Uterus (tissue), 4 donors: ENCODE results near the gene SWI5. TPM values are rescaled to one million over a fixed set of nuclear protein-coding genes. Genes with fewer than 3 reads are reported as not detected.

Experiments used
- DNase-seq, 2 donors: peaks; one replicate each; pipeline ENCODE4 v3.0.0-alpha.2; 2019 to 2020
- H3K27ac ChIP-seq, 2 donors: fragments of 200-600 bp; sonication (generic); 1 replicate in 1 of 2; 2 replicates in 1 of 2; pipeline ENCODE4 v1.5.1; 2016 to 2018
- H3K27me3 ChIP-seq, 2 donors: fragments of 200-600 bp; sonication (generic); one replicate each; pipeline ENCODE4 v1.5.1; 2018 to 2019; ENCODE audit warnings: control low read depth in 1 of 2
- H3K36me3 ChIP-seq, 2 donors: fragments of 200-600 bp; sonication (generic); one replicate each; pipeline ENCODE4 v1.5.1; 2019; ENCODE audit warnings: control low read depth in 1 of 2
- H3K4me1 ChIP-seq, 2 donors: fragments of 200-600 bp; sonication (generic); one replicate each; pipeline ENCODE4 v1.5.1; 2018 to 2019; ENCODE audit warnings: control low read depth in 1 of 2
- H3K4me3 ChIP-seq, 2 donors: fragments of 200-600 bp; sonication (generic); 1 replicate in 1 of 2; 2 replicates in 1 of 2; pipeline ENCODE4 v1.5.1; 2018 to 2019; ENCODE audit warnings: mild to moderate bottlenecking in 1 of 2
- H3K9me3 ChIP-seq, 2 donors: fragments of 200-600 bp; sonication (generic); one replicate each; pipeline ENCODE4 v1.5.1; 2019; ENCODE audit warnings: control low read depth in 1 of 2
- CTCF ChIP-seq, 4 experiments: fragments of 200-600 bp in 2 of 4; fragments of 450-650 bp in 2 of 4; sonication (generic) in 2 of 4; IDR thresholded peaks; one replicate each; pipeline ENCODE4 v1.5.1; 2016 to 2019; ENCODE audit warnings: antibody characterized with exemption in 4 of 4, mild to moderate bottlenecking in 2 of 4, moderate library complexity in 1 of 4
- POLR2A ChIP-seq, 2 donors: fragments of 450-650 bp; IDR thresholded peaks; one replicate each; pipeline ENCODE4 v1.6.1; 2016; ENCODE audit warnings: antibody characterized with exemption in 2 of 2, mild to moderate bottlenecking in 1 of 2, moderate library complexity in 1 of 2
- intact Hi-C: fragments of 100-400 bp; cut with DNase I; formaldehyde crosslinking; loops from one replicate; pipeline ENCODE4 v1.15.1; 2023; ENCODE audit warnings: low total_unique reads
- total RNA-seq, 4 donors: library from RNA; depleted of rRNA in 3 of 4; stranded (reverse); fragments of >200 nt in 3 of 4; gene quantifications; one replicate each; pipeline versions ENCODE4 v1.1.0 to v1.2.4, GENCODE V29; 2014 to 2023
- donor health status: DM: yes; HTN: yes; CAD: no.

Gene SWI5
- total RNA-seq, 4 donors from 2014 or later, result 10.3 to 86.1 (median 19.3) TPM

- intact Hi-C loops, result no loop called here
- Histone ChIP-seq H3K4me1 (no peaks in the 10 kb centered on the region), H3K36me3 (no peaks in the 10 kb centered on the region), H3K4me3 (no peak overlapping the region), H3K9me3 (no peaks in the 10 kb centered on the region), H3K27me3 (no peaks in the 10 kb centered on the region), H3K27ac (no peak overlapping the region)
- no peak for DNase-seq
- TF ChIP-seq POLR2A (IDR thresholded peaks at IDR 0.05) (no peak), CTCF (IDR thresholded peaks at IDR 0.05) (no peak)
These were observed 6.4 kb downstream of the SWI5 start for GRCh38 chr9:128282500-128282899.

- no peak overlapping the region for H3K27ac ChIP-seq
- intact Hi-C loops, result no loop called here
- no peak for DNase-seq
- H3K4me1 ChIP-seq, result no peaks in the 10 kb centered on the region
- TF ChIP-seq POLR2A (IDR thresholded peaks at IDR 0.05) (no peak), CTCF (IDR thresholded peaks at IDR 0.05) (no peak)
- H3K4me3 ChIP-seq, result no peak overlapping the region
- H3K36me3 ChIP-seq, result no peaks in the 10 kb centered on the region
- no peaks in the 10 kb centered on the region for H3K9me3 ChIP-seq
- H3K27me3 ChIP-seq, result no peaks in the 10 kb centered on the region
These were observed 9.1 kb downstream of the SWI5 start for GRCh38 chr9:128285033-128285784.

GRCh38 chr9:128286440-128286839, 10.4 kb downstream of the SWI5 start:
- TF ChIP-seq POLR2A (IDR thresholded peaks at IDR 0.05) (no peak), CTCF (IDR thresholded peaks at IDR 0.05) (no peak)
- no peak for DNase-seq
- intact Hi-C loops, result no loop called here

GRCh38 chr9:128288273-128289004, 12.4 kb downstream of the SWI5 start:
- Histone ChIP-seq H3K36me3 (no peaks in the 10 kb centered on the region), H3K9me3 (no peaks in the 10 kb centered on the region), H3K27ac (no peak overlapping the region), H3K4me3 (no peak overlapping the region), H3K27me3 (no peaks in the 10 kb centered on the region), H3K4me1 (no peaks in the 10 kb centered on the region)
- no peak for DNase-seq
- TF ChIP-seq CTCF (IDR thresholded peaks at IDR 0.05) (no peak), POLR2A (IDR thresholded peaks at IDR 0.05) (no peak)
- intact Hi-C loops, result no loop called here

More at GRCh38 chr9:128286440-128286839, 10.4 kb downstream of the SWI5 start:
- Histone ChIP-seq H3K4me1 (no peaks in the 10 kb centered on the region), H3K27ac (no peak overlapping the region), H3K4me3 (no peak overlapping the region), H3K9me3 (no peaks in the 10 kb centered on the region), H3K27me3 (no peaks in the 10 kb centered on the region), H3K36me3 (no peaks in the 10 kb centered on the region)

- DNase-seq, result no peak
- Histone ChIP-seq H3K4me3 (no peak overlapping the region), H3K36me3 (no peaks in the 10 kb centered on the region), H3K4me1 (no peaks in the 10 kb centered on the region), H3K9me3 (no peaks in the 10 kb centered on the region), H3K27ac (no peak overlapping the region), H3K27me3 (no peaks in the 10 kb centered on the region)
- intact Hi-C loops, result no loop called here
- TF ChIP-seq CTCF (IDR thresholded peaks at IDR 0.05), result no peak
- no peak for TF ChIP-seq POLR2A (IDR thresholded peaks at IDR 0.05)
These were observed 15.9 kb downstream of the SWI5 start for GRCh38 chr9:128292009-128292408.
